ENCODE measurements around the gene B3GNT5. TPM values are rescaled to one million over a fixed set of nuclear protein-coding genes. Genes with fewer than 3 reads are reported as not detected.
A peak's percentile ranks its signal among the peaks of the same experiment; 100 is the strongest.

B3GNT5 gene
- total and polyA plus RNA-seq, 9 of the 15 experiments (the other 6 are each of a cell fraction or from before 2014, with no cell fraction given), result 8.8 to 23.8 (median 14.4) TPM

GRCh38 chr3:183252973-183253527 lies at the start of gene B3GNT5 (continued):
- TF ChIP-seq PKNOX1 (IDR thresholded peaks at IDR 0.05), result no peak
- no peak for TF ChIP-seq ZNF311 (CRISPR knock-in tag; IDR thresholded peaks at IDR 0.05)
- no peak for TF ChIP-seq THRA (IDR thresholded peaks at IDR 0.05)
- TF ChIP-seq RBM34 (IDR thresholded peaks at IDR 0.05; ENCODE audit: borderline replicate concordance, insufficient read depth, low read length), result no peak
- no peak for TF ChIP-seq BRF2 (IDR thresholded peaks at IDR 0.05; ENCODE audit: borderline replicate concordance, insufficient read depth, insufficient read length)
- no peak for TF ChIP-seq ZC3H4 (CRISPR knock-in tag; IDR thresholded peaks at IDR 0.05; ENCODE audit: borderline replicate concordance)
- TF ChIP-seq ZNF175 (CRISPR knock-in tag; IDR thresholded peaks at IDR 0.05; ENCODE audit: low read depth), result no peak
- TF ChIP-seq SRSF1 (IDR thresholded peaks at IDR 0.05; ENCODE audit: low read depth, low read length), result no peak
- TF ChIP-seq FOXK1 (CRISPR knock-in tag; IDR thresholded peaks at IDR 0.05; ENCODE audit: borderline replicate concordance), result no peak
- TF ChIP-seq POLR3G (IDR thresholded peaks at IDR 0.05; ENCODE audit: extremely low read depth, insufficient read length, insufficient replicate concordance), result no peak
- TF ChIP-seq CAMTA2 (CRISPR knock-in tag; conservative IDR thresholded peaks at IDR 0.05), result no peak
- TF ChIP-seq LCOR (CRISPR knock-in tag; IDR thresholded peaks at IDR 0.05), result no peak
- no peak for TF ChIP-seq IFI16 (CRISPR knock-in tag; IDR thresholded peaks at IDR 0.05)
- no peak for TF ChIP-seq GTF2F1 (IDR thresholded peaks at IDR 0.05; ENCODE audit: low read depth, low read length)
- peak; percentile 38 for TF ChIP-seq TAF1 (IDR thresholded peaks at IDR 0.05; ENCODE audit: control insufficient read depth, extremely low read depth, insufficient read depth, low read length, severe bottlenecking)
- TF ChIP-seq HDAC6 (IDR thresholded peaks at IDR 0.05; ENCODE audit: low read depth, low read length), result no peak
- no peak for TF ChIP-seq ZNF583 (CRISPR knock-in tag; IDR thresholded peaks at IDR 0.05)
- peak; percentile 19 for TF ChIP-seq HMGN3 (IDR thresholded peaks at IDR 0.05; ENCODE audit: borderline replicate concordance, extremely low read depth, insufficient read length, low read depth, low read length)
- no peak for TF ChIP-seq ETV1 (tag; conservative IDR thresholded peaks at IDR 0.05; ENCODE audit: low read depth)
- TF ChIP-seq YY1 (IDR thresholded peaks at IDR 0.05; ENCODE audit: borderline replicate concordance in 1 of 3, control insufficient read depth in 1 of 3, extremely low read depth in 1 of 3, insufficient read depth in 3 of 3, insufficient read length in 1 of 3, insufficient replicate concordance in 2 of 3, low read depth in 1 of 3, low read length in 2 of 3), result no peak
- TF ChIP-seq PCBP1 (IDR thresholded peaks at IDR 0.05; ENCODE audit: low read depth, low read length, poor library complexity, severe bottlenecking), result no peak
- TF ChIP-seq ESRRB (CRISPR knock-in tag; IDR thresholded peaks at IDR 0.05; ENCODE audit: borderline replicate concordance), result no peak
- TF ChIP-seq VEZF1 (CRISPR knock-in tag; IDR thresholded peaks at IDR 0.05), result 0 out of 2 replicates have a peak, but pooled peaks have one; percentile 22
